GM19455 (cell line): ENCODE results near the gene ZNF436.
A peak's percentile ranks its signal among the peaks of the same experiment; 100 is the strongest.
"Not testable (repeated sequence)": the region's sequence is repeated elsewhere in the genome, so short reads cannot be mapped to it uniquely, and the experiment has no call there.

Experiments
- ATAC-seq: cut with Tn5 transposase; IDR thresholded peaks from one replicate; pipeline ENCODE4 v1.9.1; 2021; ENCODE audit not compliant: unreplicated experiment

The ZNF436 gene

GRCh38 chr1:23393706-23394105 lies 24.1 kb upstream of the ZNF436 start:
- no peak for ATAC-seq

- no peak for ATAC-seq
Measured at GRCh38 chr1:23392125-23392855, 22.7 kb upstream of the ZNF436 start.

GRCh38 chr1:23389837-23390321 lies 20.2 kb upstream of the ZNF436 start:
- ATAC-seq: no peak

- ATAC-seq: no peak
Measured at GRCh38 chr1:23387494-23387893, 17.9 kb upstream of the ZNF436 start.

GRCh38 chr1:23385119-23385621 lies 15.5 kb upstream of the ZNF436 start:
- ATAC-seq: no peak

GRCh38 chr1:23384312-23385058 lies 14.8 kb upstream of the ZNF436 start:
- no peak for ATAC-seq

- no peak for ATAC-seq
Measured at GRCh38 chr1:23383577-23384311, 14.1 kb upstream of the ZNF436 start.

GRCh38 chr1:23381233-23381885 lies 11.7 kb upstream of the ZNF436 start:
- ATAC-seq: no peak

- ATAC-seq: no peak
Measured at GRCh38 chr1:23380719-23381118, 11.1 kb upstream of the ZNF436 start.

GRCh38 chr1:23380236-23380635 lies 10.6 kb upstream of the ZNF436 start:
- not testable (repeated sequence) for ATAC-seq

- ATAC-seq: no peak
Measured at GRCh38 chr1:23376890-23377811, 7.5 kb upstream of the ZNF436 start.

- not testable (repeated sequence) for ATAC-seq
Measured at GRCh38 chr1:23374079-23374735, 4.6 kb upstream of the ZNF436 start.

GRCh38 chr1:23371987-23372880 lies 2.6 kb upstream of the ZNF436 start:
- ATAC-seq: no peak

- ATAC-seq: no peak
Measured at GRCh38 chr1:23370709-23371584, 1.3 kb upstream of the ZNF436 start.

GRCh38 chr1:23370330-23370708 lies 683 bp upstream of the ZNF436 start:
- ATAC-seq: no peak

- peak; percentile 68 for ATAC-seq
Measured at GRCh38 chr1:23368562-23369334, 888 bp downstream of the ZNF436 start.
